A549 treated with GW870086 at 1 μM for 4 hours (cell line): Measurements from ENCODE around the gene USP15. TPM values are rescaled to one million over a fixed set of nuclear protein-coding genes. Genes with fewer than 3 reads are reported as not detected.

ENCODE experiments used
- total RNA-seq: library from RNA; stranded (reverse); fragments of 200-300 nt; extraction: Qiagen RNA extraction; gene quantifications from 5 replicates; pipeline ENCODE4 v1.2.3, GENCODE V29; 2022; ENCODE audit warnings: low read depth

The USP15 gene
- 25.6 to 35.2 TPM (median 31.8 TPM) in 5 replicates for total RNA-seq

GRCh38 chr12:62259993-62260732 is at the start of gene USP15:
USP15 (plus strand) TSS chr12:62260404; CDS start chr12:62260415, 11 bp downstream.

Other genes starting within 250 kb of the USP15 start
- 12.6 to 18.5 TPM (median 14.8 TPM) in 5 replicates for gene MON2, start 206.4 kb downstream of the USP15 start, total RNA-seq